ENCODE measurements around the gene GHSR.

The GHSR gene

GRCh38 chr3:172437713-172438112 lies 10.5 kb downstream of the GHSR start:
- no peak for DNase-seq

GRCh38 chr3:172415323-172415722 lies 32.9 kb downstream of the GHSR start:
- DNase-seq = no peak

DNA sequence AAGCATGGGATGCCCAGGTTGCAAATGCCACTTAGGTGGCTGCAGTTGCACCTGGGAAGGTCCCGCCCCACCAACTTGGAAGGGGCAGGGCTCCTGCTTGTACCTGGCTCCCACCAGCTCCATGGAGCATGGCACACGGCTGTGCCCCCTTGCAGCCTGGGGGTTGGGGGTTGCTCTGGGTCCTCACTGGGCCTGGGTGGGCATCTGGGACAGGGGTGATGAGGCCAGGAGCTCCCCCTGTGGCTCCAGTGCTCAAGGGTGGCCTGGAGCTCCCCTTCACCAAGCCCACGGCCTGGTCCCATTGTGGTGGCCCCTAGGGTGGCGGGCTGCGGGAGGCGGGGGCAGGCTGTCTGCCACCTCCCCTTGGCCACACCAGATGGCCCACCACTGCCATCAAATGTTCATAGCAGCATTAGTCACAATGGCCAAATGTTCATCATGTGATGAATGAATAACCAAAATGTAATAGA lies 36.7 kb downstream of the GHSR start:
- no peak for DNase-seq

GRCh38 chr3:172410702-172411477 lies 37.4 kb downstream of the GHSR start:
- DNase-seq = no peak

DNA sequence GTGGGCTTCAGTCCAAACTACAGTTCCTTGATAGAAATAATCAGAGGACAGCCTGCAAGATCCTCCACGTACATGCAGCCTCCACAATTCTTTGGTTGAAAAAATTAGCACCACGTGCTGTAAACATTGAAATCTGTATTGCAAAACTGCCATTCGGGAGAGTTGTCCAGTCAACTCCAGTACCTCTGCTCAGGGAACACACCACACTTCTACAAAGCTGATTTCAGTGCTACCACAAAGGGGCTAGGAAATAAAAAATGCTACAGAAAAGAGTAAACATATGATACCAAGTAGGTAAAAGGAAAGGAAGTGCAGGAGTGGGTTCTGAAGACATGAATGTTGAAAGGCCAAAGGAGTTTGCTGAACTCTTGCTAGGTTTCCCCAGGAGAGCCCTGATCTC lies 40.4 kb downstream of the GHSR start:
- DNase-seq = no peak

DNA sequence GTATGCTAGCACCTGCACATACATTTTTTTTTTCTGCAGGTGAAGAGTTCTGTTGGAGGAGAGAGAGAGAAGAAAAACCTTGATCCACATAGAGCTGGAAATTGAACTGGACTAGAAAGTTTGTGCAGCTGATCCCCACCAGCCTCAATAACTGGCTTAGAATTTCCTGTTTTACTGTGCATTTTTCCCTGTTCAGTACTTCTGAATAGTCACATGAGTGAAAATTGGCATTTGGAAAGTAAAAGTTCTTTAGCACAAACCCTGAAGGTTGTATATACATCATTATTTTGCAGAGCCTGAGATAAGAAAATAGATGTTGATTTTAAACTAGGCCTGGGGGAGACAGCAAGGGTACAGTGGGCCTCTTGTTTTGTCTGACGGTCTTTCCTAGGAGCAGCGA lies 42.3 kb downstream of the GHSR start:
- DNase-seq = no peak

GRCh38 chr3:172404237-172404962 lies 43.9 kb downstream of the GHSR start:
- no peak for DNase-seq

- no peak for DNase-seq
These were observed 45.2 kb downstream of the GHSR start for GRCh38 chr3:172402892-172403643.

- DNase-seq = no peak
These were observed 46.2 kb downstream of the GHSR start for GRCh38 chr3:172402090-172402489.

DNA sequence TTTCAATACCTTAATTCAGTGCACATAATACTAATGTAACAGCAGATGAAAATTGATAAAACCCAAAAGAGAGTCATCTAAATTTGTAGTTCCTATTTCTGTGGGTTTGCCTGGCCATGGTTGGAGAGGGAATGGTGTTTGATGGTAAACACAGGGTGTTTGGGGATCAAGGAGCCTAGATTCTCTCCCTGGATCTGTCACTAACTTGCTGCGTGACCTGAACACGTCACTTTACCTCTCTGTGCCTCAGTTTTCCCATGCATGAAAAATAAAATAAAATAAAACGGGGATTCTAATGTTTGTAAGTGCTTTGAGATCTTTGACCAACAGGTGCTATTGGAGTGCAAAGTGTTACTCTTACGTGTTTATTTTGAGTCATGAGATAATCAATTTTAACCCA lies 49.8 kb downstream of the GHSR start:
- DNase-seq = no peak

DNA sequence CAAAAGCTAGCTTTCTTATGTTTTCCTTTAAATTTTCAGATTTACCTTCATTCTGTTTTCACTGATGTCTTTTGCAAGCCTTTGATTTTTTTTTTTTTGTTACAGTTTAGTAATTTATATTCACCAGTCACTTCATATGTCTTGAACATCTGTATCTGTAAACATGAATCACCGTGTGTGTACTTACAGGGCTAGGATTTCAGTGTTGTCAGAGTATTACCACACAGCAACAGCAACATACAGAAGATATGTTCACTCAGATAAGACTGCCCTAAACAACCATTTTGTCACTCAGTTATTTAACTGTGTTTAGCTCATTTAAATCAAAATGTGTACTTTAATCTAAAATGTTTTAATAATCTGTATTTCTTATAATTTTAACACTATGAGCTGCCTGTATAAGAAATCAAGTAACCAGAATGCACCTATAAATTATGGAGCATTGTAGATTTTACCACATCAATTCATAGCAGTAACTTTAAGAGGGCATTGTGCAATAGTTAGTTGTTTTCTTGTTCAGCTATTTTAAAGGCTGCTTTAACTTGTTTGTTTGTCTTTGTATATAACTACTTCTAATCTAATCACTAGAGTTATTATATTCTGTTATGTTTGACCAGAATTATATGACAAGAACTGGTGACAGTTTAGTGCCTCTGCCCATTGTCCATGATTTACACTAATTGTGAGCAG lies 50.4 kb downstream of the GHSR start:
- DNase-seq = no peak

GRCh38 chr3:172396400-172396799 lies 51.9 kb downstream of the GHSR start:
- no peak for DNase-seq

DNA sequence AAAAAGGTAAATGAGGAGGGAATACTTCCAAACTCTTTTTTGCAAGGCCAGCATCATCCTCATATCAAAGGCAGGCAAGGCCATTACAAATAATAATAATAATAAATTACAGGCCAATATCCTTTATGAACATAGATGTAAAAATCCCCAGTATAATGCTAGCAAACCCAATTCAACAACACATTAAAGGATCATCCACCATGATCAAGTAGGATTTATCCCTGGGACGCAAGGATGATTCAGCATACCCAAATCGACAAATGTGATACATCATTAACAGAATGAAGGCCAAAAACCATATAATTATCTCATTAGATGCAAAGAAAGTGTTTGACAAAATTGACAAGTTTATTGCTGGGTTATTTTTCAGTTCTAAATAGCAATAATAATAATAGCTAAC lies 53.6 kb downstream of the GHSR start:
- no peak for DNase-seq

Measured in amniotic stem cell (primary cell).